SK-N-MC (cell line): ENCODE data around the gene FZD2.

Source experiments
- EZH2 ChIP-seq: fragments of 200-600 bp; sonication (generic); IDR thresholded peaks from one replicate; pipeline ENCODE4 v1.6.1; 2017; ENCODE audit warnings: antibody characterized with exemption
- POLR2AphosphoS5 ChIP-seq: IDR thresholded peaks from 2 replicates; pipeline ENCODE4 v1.6.1; 2012; ENCODE audit warnings: mild to moderate bottlenecking, low read depth, low read length, borderline replicate concordance

DNA sequence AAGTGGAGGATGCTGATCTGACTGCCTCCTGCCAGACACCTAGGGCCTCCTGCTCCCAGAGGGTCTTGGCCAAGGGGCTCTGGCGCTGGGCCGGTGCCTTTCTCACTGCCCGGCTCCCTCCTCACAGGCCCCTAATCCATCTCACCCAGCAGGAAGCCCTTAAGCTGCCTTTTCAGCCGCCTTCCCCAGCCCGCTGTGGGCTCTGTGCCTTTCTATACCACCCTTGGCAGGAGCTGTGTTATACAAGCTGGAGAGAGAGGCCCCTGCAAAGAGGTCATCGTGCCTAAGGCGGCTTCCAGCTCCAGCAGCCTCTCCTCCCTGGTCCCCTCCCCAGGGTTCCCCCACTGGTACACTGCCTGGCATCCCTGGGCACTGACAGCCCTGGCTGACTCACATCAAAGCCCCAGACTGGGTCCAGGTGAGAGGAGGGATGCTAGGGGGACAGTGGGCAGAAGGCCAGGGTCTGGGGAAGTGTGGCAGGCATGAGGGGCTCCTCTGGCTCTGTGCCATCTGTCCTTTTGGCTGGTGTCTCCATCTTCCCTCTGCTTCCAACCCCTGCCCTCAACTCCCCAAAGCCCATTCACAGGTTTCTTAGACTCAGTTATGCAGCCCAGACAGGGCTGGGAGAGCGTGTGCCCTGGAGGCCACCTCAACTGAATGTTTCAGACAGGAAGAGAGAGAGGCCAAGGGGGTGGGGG, 15.3 kb upstream of the FZD2 start:
- no peak for TF ChIP-seq POLR2AphosphoS5
- TF ChIP-seq EZH2 = no peak
